Activated naive CD8-positive, alpha-beta T cell (primary cell): ENCODE data around the gene PLIN4.

ENCODE experiments used
- H3K27ac Mint-ChIP-seq: one replicate; pipeline ENCODE4 v1.8.0; 2021; ENCODE audit warnings: mixed read lengths
- H3K27me3 Mint-ChIP-seq: one replicate; pipeline ENCODE4 v1.8.0; 2021; ENCODE audit warnings: mixed read lengths
- H3K36me3 Mint-ChIP-seq: one replicate; pipeline ENCODE4 v1.8.0; 2021; ENCODE audit warnings: mixed read lengths
- H3K4me1 Mint-ChIP-seq: one replicate; pipeline ENCODE4 v1.8.0; 2021; ENCODE audit warnings: low read depth, mixed read lengths
- H3K4me3 Mint-ChIP-seq: one replicate; pipeline ENCODE4 v1.8.0; 2021; ENCODE audit warnings: mild to moderate bottlenecking, mixed read lengths
- H3K9me3 Mint-ChIP-seq: one replicate; pipeline ENCODE4 v1.8.0; 2021; ENCODE audit warnings: low read depth, mixed read lengths

Gene PLIN4

GRCh38 chr19:4496304-4496703 lies 22.0 kb downstream of the PLIN4 start:
- no peaks in the 10 kb centered on the region for H3K4me1 Mint-ChIP-seq
- H3K27me3 Mint-ChIP-seq: no peaks in the 10 kb centered on the region
- H3K36me3 Mint-ChIP-seq: no peaks in the 10 kb centered on the region
- no peak overlapping the region for H3K4me3 Mint-ChIP-seq
- no peak overlapping the region for H3K27ac Mint-ChIP-seq
- no peaks in the 10 kb centered on the region for H3K9me3 Mint-ChIP-seq

GRCh38 chr19:4495471-4495870 lies 22.8 kb downstream of the PLIN4 start:
- Mint-ChIP-seq H3K36me3 (no peaks in the 10 kb centered on the region), H3K27ac (no peak overlapping the region), H3K4me3 (no peak overlapping the region), H3K9me3 (no peaks in the 10 kb centered on the region), H3K27me3 (no peaks in the 10 kb centered on the region), H3K4me1 (no peaks in the 10 kb centered on the region)

DNA sequence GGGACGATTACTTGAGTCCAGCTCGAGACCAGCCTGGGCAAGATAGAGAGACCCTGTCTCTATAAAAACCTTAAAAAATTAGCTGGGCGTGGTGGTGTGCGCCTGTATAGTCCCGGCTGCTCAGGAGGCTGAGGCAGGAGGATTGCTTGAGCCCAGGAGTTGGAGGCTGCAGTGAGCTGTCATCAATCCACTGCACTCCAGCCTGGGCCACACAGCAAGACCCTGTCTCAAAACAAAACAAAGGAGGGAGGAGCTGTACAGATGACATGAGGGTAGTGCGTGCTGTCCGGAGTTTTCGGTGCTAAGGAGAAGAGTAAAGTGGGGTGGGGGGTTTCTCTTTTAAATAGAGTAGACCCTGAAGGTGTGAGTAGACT lies 23.6 kb downstream of the PLIN4 start:
- Mint-ChIP-seq H3K4me1 (no peaks in the 10 kb centered on the region), H3K9me3 (no peaks in the 10 kb centered on the region), H3K36me3 (no peaks in the 10 kb centered on the region), H3K4me3 (no peak overlapping the region), H3K27ac (no peak overlapping the region), H3K27me3 (no peaks in the 10 kb centered on the region)

- Mint-ChIP-seq H3K27me3 (no peaks in the 10 kb centered on the region), H3K36me3 (no peaks in the 10 kb centered on the region), H3K27ac (no peak overlapping the region), H3K9me3 (no peaks in the 10 kb centered on the region), H3K4me3 (no peak overlapping the region), H3K4me1 (no peaks in the 10 kb centered on the region)
Measured at GRCh38 chr19:4493929-4494690, 24.2 kb downstream of the PLIN4 start.

- H3K4me3 Mint-ChIP-seq: no peak overlapping the region
- H3K36me3 Mint-ChIP-seq: no peaks in the 10 kb centered on the region
- H3K9me3 Mint-ChIP-seq: no peaks in the 10 kb centered on the region
- no peak overlapping the region for H3K27ac Mint-ChIP-seq
- H3K27me3 Mint-ChIP-seq: no peaks in the 10 kb centered on the region
- H3K4me1 Mint-ChIP-seq: no peaks in the 10 kb centered on the region
Measured at GRCh38 chr19:4493104-4493928, 25.0 kb downstream of the PLIN4 start.

DNA sequence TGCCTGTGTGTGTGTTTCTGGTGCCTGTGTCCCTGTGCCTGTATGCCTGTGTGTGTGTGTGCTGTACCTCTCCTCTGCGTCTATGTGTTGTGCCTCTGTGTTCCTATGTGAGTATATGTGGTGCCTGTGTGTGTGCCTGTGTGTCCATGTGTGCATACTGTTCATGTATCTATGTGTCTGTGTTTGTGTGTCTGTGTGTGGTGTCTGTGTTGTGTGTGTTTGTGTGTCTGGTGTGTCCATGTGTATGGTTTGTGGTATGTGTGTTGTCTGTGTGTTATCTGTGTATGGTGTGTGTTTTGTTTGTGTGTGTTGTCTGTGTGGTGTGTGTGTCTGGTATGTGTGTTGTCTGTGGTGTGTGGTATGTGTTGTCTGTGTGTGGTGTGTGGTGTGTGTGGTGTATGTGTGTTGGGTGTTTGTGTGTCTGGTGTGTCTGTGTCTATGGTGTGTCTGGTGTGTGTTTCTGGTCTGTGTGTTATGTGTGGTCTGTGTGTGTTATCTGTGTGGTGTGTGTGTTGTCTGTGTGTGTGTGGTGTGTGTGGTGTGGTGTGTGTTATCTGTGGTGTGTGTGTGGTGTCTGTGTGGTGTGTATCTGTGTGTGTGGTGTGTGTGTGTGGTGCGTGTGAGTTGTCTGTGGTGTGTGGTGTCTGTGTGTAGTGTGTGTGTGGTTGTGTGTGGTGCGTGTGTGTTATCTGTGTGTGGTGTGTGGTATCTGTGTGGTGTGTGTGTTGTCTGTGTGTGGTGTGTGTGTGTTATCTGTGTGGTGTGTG lies 25.8 kb downstream of the PLIN4 start:
- Mint-ChIP-seq H3K4me3 (no peak overlapping the region), H3K27me3 (no peaks in the 10 kb centered on the region), H3K4me1 (peaks cover under 1% of the 10 kb centered on the region), H3K27ac (no peak overlapping the region), H3K9me3 (no peaks in the 10 kb centered on the region), H3K36me3 (no peaks in the 10 kb centered on the region)

DNA sequence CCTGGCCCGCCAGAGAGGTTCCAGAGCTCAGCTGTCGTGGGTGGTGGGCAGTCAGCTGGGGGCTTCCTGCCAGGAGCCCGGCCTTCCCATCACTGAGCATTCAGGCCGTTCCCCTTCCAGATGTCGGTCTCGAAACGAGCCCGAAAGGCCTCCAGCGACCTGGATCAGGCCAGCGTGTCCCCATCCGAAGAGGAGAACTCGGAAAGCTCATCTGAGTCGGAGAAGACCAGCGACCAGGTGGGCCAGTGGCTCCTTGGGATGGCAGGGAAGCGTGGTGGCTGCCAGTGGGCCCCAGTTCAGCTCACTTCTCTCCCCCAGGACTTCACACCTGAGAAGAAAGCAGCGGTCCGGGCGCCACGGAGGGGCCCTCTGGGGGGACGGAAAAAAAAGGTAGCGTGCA lies 26.8 kb downstream of the PLIN4 start:
- peaks cover 1% of the 10 kb centered on the region for H3K4me1 Mint-ChIP-seq
- H3K27me3 Mint-ChIP-seq: no peaks in the 10 kb centered on the region
- no peak overlapping the region for H3K27ac Mint-ChIP-seq
- no peaks in the 10 kb centered on the region for H3K9me3 Mint-ChIP-seq
- no peaks in the 10 kb centered on the region for H3K36me3 Mint-ChIP-seq
- H3K4me3 Mint-ChIP-seq: no peak overlapping the region

DNA sequence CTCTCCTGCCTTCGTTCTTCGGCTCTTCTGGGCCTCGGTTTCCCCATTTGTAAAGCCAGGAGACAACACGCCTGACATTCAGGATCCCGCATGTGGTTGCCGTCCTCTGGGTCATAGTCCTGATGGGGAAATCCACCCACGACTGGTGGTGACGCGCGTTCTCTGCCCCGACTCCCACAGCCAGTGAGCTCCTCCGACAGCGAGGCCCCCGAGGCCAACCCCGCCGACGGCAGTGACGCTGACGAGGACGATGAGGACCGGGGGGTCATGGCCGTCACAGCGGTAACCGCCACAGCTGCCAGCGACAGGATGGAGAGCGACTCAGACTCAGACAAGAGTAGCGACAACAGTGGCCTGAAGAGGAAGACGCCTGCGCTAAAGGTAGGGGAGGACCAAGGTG lies 29.8 kb downstream of the PLIN4 start:
- Mint-ChIP-seq H3K27ac (no peak overlapping the region), H3K27me3 (no peaks in the 10 kb centered on the region), H3K9me3 (no peaks in the 10 kb centered on the region), H3K4me1 (peaks cover 3% of the 10 kb centered on the region), H3K36me3 (no peaks in the 10 kb centered on the region), H3K4me3 (no peak overlapping the region)

DNA sequence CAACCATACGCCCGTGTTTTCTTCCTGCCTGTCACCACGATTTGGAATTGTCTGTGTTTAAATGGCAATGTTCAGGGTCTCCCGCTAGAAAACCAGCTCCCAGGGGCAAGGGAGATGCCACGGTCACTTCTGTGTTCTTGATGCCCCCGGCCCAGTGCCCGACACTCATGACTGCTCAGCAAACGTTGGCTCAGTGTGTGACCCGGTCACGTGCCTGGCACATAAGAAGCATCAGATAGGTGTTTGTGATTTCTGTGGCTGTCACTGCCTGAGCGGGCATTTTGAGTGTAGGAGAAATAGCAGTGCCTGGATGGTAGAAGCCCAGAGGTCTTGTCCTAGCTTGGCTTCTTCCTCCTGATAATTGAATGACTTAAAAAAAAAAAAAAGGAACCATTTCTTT lies 30.7 kb downstream of the PLIN4 start:
- Mint-ChIP-seq H3K27ac (no peak overlapping the region), H3K4me1 (peaks cover 3% of the 10 kb centered on the region), H3K27me3 (no peaks in the 10 kb centered on the region), H3K36me3 (no peaks in the 10 kb centered on the region), H3K4me3 (no peak overlapping the region), H3K9me3 (no peaks in the 10 kb centered on the region)

GRCh38 chr19:4483385-4483784 lies 34.9 kb downstream of the PLIN4 start:
- H3K4me3 Mint-ChIP-seq: no peak overlapping the region
- peaks cover 3% of the 10 kb centered on the region for H3K4me1 Mint-ChIP-seq
- H3K27me3 Mint-ChIP-seq: no peaks in the 10 kb centered on the region
- no peaks in the 10 kb centered on the region for H3K9me3 Mint-ChIP-seq
- H3K27ac Mint-ChIP-seq: no peak overlapping the region
- no peaks in the 10 kb centered on the region for H3K36me3 Mint-ChIP-seq

- H3K4me3 Mint-ChIP-seq: no peak overlapping the region
- no peaks in the 10 kb centered on the region for H3K36me3 Mint-ChIP-seq
- H3K9me3 Mint-ChIP-seq: no peaks in the 10 kb centered on the region
- peaks cover 3% of the 10 kb centered on the region for H3K4me1 Mint-ChIP-seq
- no peaks in the 10 kb centered on the region for H3K27me3 Mint-ChIP-seq
- H3K27ac Mint-ChIP-seq: no peak overlapping the region
Measured at GRCh38 chr19:4482721-4483364, 35.4 kb downstream of the PLIN4 start.

DNA sequence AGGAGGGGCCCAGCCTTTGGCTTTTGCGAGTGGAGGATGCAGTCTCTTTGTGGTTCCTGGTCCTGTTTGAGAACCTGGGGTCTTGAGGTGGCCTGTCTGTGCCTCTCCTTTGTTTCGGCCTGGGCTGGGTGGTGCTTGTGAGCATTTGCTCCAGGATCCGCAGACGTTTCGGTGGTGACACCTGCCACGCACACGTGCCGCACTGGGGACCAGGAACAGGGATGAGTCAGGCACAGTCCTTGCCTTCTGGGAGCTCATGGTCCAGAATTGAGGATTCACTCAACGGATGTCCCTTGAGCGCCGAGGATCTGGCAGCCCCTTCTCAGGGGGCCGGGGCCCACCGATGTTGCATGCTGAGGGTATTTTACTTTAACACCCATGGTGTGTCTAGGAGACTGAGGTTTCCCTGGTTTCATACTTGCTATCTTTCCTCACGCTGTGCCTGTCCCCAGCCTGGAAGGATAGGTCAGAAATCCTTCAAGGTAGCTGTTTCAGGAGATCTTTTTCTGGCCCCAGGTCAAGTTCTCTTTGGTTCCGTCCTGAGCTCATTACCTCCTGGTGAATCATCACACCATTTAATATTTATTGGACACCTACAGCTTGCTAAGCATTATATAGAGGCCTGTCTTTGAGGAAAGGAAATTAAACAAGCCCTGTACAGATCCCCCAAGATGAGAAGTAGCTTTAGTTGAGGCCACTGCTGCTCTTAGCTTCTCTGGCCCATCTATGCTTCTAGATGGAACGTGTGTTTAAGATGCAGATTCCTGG lies 41.1 kb downstream of the PLIN4 start:
- Mint-ChIP-seq H3K27ac (no peak overlapping the region), H3K36me3 (peaks cover 2% of the 10 kb centered on the region), H3K4me3 (no peak overlapping the region), H3K27me3 (no peaks in the 10 kb centered on the region), H3K9me3 (no peaks in the 10 kb centered on the region), H3K4me1 (peaks cover 12% of the 10 kb centered on the region)

- Mint-ChIP-seq H3K4me1 (peaks cover 17% of the 10 kb centered on the region), H3K27ac (peak overlapping the region; percentile 34), H3K9me3 (no peaks in the 10 kb centered on the region), H3K4me3 (peak overlapping the region; percentile 73), H3K36me3 (peaks cover 2% of the 10 kb centered on the region), H3K27me3 (no peaks in the 10 kb centered on the region)
Measured at GRCh38 chr19:4474514-4475022, 43.7 kb downstream of the PLIN4 start.
